NCI-H2196 treated with DMSO at 0.1 percent for 48 hours (cell line): ENCODE results near the gene BRF1.
"Not testable (repeated sequence)": the region's sequence is repeated elsewhere in the genome, so short reads cannot be mapped to it uniquely, and the experiment has no call there.

Experiments
- DNase-seq: peaks from one replicate; lab custom pipeline; 2025; ENCODE audit not compliant: unreplicated experiment; lab: John Stamatoyannopoulos, UW

Gene BRF1

GRCh38 chr14:105300542-105301102, at the start of gene BRF1:
Gene BRF1, minus strand, starts transcription at chr14:105301001. Its CDS starts 372 bp downstream, at chr14:105300629.
- peak; percentile 68 for DNase-seq

DNA sequence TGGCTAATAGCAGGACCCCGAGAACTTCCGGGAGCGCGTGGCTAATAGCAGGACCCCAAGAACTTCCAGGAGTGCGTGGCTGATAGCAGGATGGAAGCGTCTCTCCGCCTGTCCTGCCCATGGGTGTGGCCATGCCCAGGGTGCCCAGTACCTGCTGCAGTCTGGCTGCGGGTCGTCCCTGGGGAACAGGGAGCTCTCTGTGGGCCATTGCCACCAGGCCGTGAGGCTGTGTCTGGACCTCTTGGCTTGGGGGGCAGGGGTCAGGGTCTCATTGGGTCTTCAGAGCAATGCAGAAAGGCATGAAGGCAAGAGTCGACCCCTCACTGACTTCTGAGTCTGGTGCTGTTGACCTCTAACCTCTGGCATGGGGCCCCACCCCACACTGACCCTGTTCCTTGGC, 49.2 kb upstream of the BRF1 start:
- DNase-seq, result no peak

- no peak for DNase-seq
These were observed 48.3 kb upstream of the BRF1 start for GRCh38 chr14:105348945-105349699.

DNA sequence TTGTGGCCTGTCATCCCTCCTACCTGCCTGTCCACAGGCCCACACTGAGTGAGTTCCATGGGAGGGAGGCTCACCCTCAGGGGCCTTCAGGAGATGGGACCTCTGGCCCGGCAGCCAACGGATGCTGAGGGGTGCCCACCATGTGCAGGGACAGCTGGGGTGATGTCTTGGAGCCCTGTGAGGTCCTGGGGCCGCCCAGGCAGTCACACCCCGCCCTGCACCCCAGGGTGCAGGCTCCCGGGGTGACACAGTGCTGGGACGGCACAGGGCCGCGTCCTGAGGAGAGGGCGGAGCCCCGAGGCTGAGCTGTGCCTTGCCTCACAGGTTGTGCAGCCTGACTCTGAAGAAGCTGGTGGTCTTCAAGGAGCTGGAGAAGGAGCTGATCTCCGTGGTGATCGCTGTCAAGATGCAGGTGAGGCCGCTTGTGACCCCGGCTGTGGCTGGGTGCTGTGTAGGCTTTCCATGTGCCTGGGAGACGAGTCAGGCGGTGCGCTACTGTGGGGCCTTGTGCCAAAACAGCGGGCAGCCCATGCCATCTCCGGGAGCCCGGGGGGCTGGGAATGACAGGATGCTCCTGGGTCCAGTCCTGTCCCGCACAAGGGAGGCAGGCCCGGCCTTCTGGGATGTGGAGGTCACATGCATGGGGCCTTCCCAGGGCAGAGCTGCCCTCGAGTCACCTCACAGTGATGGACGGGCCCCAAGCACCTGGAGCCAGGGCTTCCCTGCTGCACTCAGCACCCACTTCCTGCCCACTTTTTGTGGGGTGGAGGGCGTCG, 47.6 kb upstream of the BRF1 start:
- DNase-seq, result no peak

DNA sequence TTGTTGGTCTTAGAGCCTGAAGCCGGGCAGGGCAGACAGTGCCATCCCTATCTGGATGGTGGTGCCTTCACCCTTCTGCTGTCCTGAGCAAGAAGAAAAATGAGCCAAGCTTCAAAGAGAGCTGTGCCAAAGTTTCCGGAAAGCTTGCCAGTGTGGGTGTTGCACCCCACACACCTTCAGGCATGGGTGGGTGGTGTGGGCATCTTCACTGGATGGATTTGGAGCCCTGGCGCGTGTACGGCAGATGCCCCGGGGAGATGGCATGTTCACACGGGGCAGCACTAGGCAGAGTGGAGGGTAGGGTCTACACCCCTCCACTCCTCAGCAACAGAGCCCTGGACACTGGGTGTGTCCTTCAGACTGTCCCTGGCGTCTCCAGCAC, 46.8 kb upstream of the BRF1 start:
- DNase-seq, result no peak

DNA sequence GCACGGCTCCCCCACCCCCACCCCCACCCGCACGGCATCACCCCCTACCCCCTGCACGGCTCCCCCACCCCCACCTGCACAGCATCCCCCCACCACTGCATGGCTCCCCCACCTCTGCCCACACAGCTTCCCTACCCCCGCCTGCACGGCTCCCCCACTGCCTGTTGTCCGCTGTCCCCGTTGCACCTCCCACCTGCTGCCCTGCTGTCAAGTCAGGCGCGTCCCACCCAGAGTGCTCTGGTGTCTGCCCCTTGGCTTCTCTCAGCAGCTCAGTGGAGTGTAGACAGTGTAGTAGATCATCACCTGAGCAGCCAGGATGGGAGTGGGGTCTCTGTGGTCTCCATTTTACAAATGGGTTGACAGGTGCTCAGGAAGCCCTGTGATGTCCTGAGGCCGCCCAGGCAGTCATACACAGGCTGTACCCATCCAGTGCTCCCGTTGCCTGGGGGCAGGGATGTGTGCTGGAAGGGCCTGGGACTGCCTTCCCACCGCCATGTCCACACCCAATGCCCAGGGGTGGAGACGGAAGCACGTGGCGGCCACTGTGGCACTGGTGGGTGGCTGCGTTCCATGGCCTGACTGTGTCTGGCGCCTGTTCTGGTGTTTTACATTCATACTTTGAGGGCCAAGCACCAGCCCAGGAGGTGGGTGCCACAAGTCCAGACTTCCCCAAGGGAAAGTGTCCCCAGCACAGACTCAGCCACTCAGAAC, 46.2 kb upstream of the BRF1 start:
- no peak for DNase-seq

DNA sequence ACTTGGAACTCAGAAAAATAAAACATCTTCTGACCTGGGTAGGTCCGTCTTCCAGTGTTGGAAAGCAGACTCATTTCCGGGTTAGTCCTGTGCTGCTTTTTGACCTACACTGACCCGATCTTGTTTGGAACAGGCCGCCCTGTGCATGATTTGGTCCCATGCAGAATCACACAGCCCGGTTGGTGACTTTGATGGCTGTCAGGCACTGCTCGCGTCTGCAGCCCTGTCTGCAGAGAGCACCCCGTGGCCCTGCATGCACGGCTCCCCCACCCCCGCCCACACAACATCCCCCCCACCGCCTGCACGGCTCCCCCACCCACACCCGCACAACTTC, 45.4 kb upstream of the BRF1 start:
- DNase-seq, result no peak

- no peak for DNase-seq
These were observed 42.4 kb upstream of the BRF1 start for GRCh38 chr14:105343194-105343593.

DNA sequence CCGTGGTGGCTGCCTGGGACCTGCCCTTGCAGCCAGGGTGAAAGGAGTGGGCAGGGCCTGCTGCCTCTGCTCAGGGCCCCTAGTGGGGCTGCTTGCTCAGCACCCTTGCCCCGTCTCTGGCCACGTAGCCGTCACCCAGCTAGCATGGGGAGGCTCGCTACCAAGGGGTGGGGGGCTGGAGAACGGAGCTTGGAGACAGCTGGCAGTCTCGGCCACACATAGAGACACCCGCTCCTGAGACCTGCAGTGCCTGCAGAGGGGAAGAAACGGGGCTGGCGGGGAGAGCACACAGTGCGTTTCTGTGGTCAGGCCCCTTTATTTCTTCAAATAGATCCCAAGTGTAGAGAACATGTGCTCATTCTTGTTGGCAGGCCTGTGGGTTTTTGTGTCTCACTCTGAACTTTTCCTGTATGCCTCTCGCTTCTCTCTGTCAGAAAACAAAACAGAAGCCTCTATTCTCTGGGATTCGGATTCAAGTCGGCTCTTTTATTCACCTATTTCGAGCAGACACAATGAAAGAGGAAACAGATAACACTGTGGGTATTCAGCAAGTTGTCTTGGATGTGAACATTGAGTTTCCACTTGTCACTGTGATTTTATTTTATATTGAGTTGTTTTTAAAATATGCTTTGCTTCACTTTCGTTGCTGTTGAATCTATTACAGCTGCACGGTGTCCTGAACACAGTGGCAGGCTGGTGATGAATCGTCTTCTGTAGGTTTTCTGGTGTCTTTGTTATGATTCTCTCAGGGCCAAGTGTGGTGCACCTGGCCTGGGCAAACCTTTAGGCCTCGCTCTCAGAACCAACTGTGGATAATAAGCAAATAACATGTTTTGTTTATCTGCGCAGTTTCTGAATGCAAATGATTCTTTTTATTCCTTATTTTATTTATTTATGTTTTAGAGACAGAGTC, 40.3 kb upstream of the BRF1 start:
- no peak for DNase-seq

DNA sequence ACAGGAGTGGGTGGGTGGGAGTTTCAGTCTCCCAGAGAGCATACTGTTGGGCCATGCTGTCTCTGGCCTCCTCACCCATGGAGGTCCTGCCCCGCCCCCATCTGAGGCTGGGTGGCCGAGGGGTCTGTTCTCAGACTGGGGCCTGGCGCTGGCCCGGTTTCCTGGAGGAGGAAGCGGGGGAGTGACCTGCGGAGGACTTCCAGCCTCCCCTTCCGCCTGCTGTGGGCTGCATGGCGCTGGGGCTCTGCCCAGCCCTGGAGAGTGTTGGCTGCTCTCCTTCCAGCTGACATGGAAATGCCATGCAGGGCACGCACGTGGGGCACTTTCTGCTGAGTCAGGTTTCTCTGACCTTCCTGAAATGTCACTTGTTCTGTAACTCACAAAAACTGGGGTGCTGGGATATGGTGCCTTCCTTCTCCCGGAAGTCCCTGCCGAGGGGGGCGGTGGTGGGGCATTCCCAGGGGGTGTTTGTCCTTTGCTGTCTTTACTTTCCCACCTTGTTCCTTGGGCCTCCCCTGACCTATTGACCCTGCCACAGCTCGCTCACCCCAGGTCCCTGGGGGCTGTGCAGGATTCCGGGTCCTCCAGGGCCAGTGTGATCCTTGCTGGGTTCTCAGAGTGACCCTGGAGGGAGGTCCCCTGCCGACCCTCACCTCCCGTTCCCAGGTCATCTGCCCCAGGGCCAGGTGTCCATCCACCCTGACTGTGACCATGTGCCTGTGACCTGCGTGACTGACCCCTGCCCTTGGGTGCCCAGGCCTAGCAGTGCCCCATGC, 37.4 kb upstream of the BRF1 start:
- DNase-seq, result no peak

DNA sequence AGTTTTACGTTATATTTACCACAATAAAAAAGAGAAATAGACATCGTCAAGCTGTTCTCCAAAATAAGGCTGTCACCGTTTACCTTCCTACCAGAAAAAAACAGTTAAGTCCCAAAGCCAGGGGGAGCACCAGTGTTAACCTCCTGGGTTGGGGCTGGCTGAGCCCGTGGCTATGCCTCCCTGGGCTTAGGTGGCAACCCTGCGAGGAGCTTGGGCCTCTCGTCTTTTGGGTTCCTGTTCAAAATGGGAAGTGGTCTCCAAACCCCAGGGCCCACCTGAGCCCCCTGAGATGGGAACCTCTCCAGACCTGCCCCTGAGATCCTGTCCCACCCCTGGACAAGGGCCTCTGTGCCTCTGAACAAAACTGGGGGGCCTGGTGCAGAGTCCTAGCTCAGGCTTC, 36.6 kb upstream of the BRF1 start:
- DNase-seq, result no peak

- DNase-seq, result no peak
These were observed 35.9 kb upstream of the BRF1 start for GRCh38 chr14:105336477-105337287.

GRCh38 chr14:105335735-105336476, 35.1 kb upstream of the BRF1 start:
- no peak for DNase-seq

GRCh38 chr14:105335231-105335542, 34.4 kb upstream of the BRF1 start:
- DNase-seq, result not testable (repeated sequence)

DNA sequence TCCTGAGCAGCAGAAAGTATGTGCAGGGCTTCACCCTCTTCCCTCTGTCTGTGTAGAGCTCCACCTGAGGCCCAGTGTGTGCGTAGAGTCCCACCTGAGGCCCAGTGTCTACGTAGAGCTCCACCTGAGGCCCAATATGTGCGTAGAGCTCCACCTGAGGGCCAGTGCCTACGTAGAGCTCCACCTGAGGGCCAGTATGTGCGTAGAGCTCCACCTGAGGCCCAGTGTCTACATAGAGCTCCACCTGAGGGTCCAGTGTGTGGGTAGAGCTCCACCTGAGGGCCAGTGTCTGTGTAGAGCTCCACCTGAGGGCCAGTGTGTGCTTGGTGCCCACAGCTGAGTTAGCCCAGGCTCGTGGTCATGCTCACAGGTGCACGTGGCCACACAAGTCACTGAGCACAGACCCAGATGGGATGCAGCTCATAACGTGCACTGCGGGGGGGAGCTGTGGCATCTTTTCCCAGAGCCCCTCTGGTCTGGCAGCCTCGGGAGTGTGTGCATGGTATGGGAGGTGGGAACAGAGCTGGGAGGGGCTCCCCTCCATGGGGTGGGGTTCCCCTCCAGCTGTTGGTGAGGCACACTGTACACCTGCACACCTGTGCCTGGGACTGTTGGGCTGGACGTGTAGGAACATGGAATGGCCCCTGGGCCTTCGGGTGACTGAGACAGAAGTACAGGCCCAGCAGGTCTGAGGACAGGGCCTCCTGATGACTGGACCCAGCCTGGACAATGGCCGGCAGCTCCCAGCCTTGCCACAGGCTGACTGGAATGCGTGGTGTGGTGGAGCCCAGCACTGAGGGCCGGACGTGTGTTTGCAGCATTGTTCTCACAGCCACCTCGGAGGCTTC, 33.8 kb upstream of the BRF1 start:
- DNase-seq, result no peak

- DNase-seq, result no peak
These were observed 33.0 kb upstream of the BRF1 start for GRCh38 chr14:105333613-105334364.

DNA sequence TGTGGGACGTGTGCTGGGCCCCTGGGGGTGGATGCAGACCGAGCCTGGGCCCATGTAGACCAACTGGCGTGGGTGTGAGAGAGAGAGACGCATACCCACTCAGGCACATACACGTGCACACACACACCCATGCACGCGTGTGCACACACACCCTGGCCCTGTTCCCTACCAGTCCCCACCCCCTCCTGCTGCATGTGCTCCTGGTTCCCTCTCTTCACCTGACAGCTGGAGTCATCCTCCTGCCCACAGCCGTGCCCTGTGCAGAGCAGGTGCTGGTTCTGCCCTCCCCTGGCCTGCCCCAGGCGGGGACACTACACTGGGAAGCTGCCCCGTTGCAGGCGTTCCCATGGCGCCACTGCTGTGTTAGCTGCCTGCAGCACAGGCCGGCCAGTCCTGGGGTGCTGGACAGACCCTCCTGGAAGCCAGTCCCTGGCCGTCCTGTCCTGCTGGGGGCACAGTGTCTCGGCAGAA, 32.3 kb upstream of the BRF1 start:
- DNase-seq, result no peak
